ENCODE data around the gene HLF. TPM values are rescaled to one million over a fixed set of nuclear protein-coding genes. Genes with fewer than 3 reads are reported as not detected.

The HLF gene
- total and polyA plus RNA-seq, 10 of the 15 experiments (the other 5 are each of a cell fraction or from before 2014, with no cell fraction given), result 0.01 to 0.33 (median 0.20) TPM; not detected in 3

GRCh38 chr17:55312852-55313251, 48.1 kb downstream of the HLF start:
- no TSS peak for BruUV-seq (replicated peaks)
- WGBS (ENCODE audit: insufficient coverage, insufficient replicate concordance, low lambda C conversion rate, missing lambda C conversion rate), result 56% methylated on average over 3 of the region's 3 CpGs

More at GRCh38 chr17:55312852-55313251, 48.1 kb downstream of the HLF start:
- H3K4me1 ChIP-seq (ENCODE audit: control insufficient read depth, insufficient read depth, low read length), result no peaks in the 10 kb centered on the region
- ChIA-PET SMC1A (ENCODE audit: uncharacterized antibody, unreplicated experiment) (no interaction called here), RAD21 (ENCODE audit: unreplicated experiment) (no interaction called here), CTCF (interaction anchor here (1.1 kb wide), 1 partner anchor 14 kb away, joined by 3 read pairs; no protein-coding TSS in a partner anchor), POLR2A (no interaction called here)
- no peak overlapping the region for H3K4me3 ChIP-seq
- H3K9me3 ChIP-seq (replicated peaks; ENCODE audit: control insufficient read depth, insufficient read depth, low read length), result no peaks in the 10 kb centered on the region
- H3K27ac ChIP-seq (ENCODE audit: control insufficient read depth, insufficient read depth), result no peak overlapping the region
- no peak for DNase-seq (ENCODE audit: low read depth, low spot score)
- in situ Hi-C loops (cut with MboI) (no loop called here), intact Hi-C loops (cut with micrococcal nuclease; ENCODE audit: unreplicated experiment) (no loop called here)
- TF ChIP-seq MYB (IDR thresholded peaks at IDR 0.05; ENCODE audit: borderline replicate concordance, low read depth, low read length) (no peak), BCLAF1 (IDR thresholded peaks at IDR 0.05) (no peak), SIN3A (IDR thresholded peaks at IDR 0.05; ENCODE audit: low read depth, low read length) (no peak), MTA3 (IDR thresholded peaks at IDR 0.05; ENCODE audit: borderline replicate concordance, low read length) (no peak), EED (IDR thresholded peaks at IDR 0.05; ENCODE audit: low read depth) (no peak)
- H2AFZ ChIP-seq (ENCODE audit: control insufficient read depth, low read depth, low read length), result no peak overlapping the region
- H4K20me1 ChIP-seq (ENCODE audit: control insufficient read depth, insufficient read depth), result no peaks in the 10 kb centered on the region
- H3K9ac ChIP-seq (ENCODE audit: control insufficient read depth, insufficient read depth, low read length), result no peak overlapping the region
- ATAC-seq, result no peak
- H3K36me3 ChIP-seq (ENCODE audit: control insufficient read depth in 2 of 2, insufficient read depth in 2 of 2, low read length in 1 of 2), result no peaks in the 10 kb centered on the region
- no peaks in the 10 kb centered on the region for H3K79me2 ChIP-seq (ENCODE audit: control insufficient read depth, insufficient read depth, low read length)
- FAIRE-seq, result no peak
- no peak overlapping the region for H3K4me2 ChIP-seq (ENCODE audit: control insufficient read depth, insufficient read depth)
- peaks cover 0 to 2% of the 10 kb centered on the region in 2 experiments; a peak in 1 of 4 replicates for H3K27me3 ChIP-seq (replicated peaks in 1 of 2; ENCODE audit: control insufficient read depth in 2 of 2, insufficient read depth in 2 of 2, low read length in 1 of 2)

Data from GM12878 (cell line).